A549 (cell line): Measurements from ENCODE around the gene OBSL1.

ENCODE experiments used
- POLR2A ChIP-seq: IDR thresholded peaks from 2 replicates; pipeline ENCODE4 v1.6.1; 2012; ENCODE audit warnings: mild to moderate bottlenecking, low read length
- RCOR1 ChIP-seq: fragments of 150-350 bp; IDR thresholded peaks from 2 replicates; pipeline ENCODE4 v1.6.1; 2014; ENCODE audit warnings: antibody characterized with exemption, low read length, low read depth
- TF ChIP-seq, protein P1 (sequence below): fragments of 200-600 bp; sonication (generic); IDR thresholded peaks from 2 replicates; pipeline ENCODE4 v1.6.1; 2016; ENCODE audit warnings: antibody characterized with exemption, mild to moderate bottlenecking, moderate library complexity
- TF ChIP-seq, protein P2 (sequence below): fragments of >200 bp; sonication (Bioruptor Twin); formaldehyde crosslinking; IDR thresholded peaks from 3 replicates; pipeline ENCODE4 v1.5.1; 2016

DNA sequence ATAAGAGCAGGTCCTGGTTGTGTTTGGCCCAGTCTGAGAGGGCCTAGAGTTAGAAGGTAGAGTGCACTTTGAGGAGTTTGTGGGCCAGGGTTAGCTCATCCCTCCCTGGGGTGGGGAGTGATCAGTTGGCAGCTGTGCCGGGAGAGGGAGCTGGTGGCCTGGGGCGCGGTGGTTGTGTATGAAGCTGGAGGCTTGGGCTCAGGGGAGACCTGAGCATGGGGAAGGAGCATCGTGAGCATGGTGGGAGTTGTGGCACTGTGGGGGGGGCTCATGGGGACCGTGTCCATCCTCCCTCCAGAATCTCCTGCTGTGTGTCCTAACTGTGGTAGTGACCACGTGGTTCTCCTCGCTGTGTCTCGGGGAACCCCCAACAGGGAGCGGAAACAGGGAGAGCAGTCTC is 40.0 kb upstream of the OBSL1 start:
- TF ChIP-seq, protein P1, sequence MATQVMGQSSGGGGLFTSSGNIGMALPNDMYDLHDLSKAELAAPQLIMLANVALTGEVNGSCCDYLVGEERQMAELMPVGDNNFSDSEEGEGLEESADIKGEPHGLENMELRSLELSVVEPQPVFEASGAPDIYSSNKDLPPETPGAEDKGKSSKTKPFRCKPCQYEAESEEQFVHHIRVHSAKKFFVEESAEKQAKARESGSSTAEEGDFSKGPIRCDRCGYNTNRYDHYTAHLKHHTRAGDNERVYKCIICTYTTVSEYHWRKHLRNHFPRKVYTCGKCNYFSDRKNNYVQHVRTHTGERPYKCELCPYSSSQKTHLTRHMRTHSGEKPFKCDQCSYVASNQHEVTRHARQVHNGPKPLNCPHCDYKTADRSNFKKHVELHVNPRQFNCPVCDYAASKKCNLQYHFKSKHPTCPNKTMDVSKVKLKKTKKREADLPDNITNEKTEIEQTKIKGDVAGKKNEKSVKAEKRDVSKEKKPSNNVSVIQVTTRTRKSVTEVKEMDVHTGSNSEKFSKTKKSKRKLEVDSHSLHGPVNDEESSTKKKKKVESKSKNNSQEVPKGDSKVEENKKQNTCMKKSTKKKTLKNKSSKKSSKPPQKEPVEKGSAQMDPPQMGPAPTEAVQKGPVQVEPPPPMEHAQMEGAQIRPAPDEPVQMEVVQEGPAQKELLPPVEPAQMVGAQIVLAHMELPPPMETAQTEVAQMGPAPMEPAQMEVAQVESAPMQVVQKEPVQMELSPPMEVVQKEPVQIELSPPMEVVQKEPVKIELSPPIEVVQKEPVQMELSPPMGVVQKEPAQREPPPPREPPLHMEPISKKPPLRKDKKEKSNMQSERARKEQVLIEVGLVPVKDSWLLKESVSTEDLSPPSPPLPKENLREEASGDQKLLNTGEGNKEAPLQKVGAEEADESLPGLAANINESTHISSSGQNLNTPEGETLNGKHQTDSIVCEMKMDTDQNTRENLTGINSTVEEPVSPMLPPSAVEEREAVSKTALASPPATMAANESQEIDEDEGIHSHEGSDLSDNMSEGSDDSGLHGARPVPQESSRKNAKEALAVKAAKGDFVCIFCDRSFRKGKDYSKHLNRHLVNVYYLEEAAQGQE: no peak
- TF ChIP-seq POLR2A: no peak
- no peak for TF ChIP-seq RCOR1
- TF ChIP-seq, protein P2, sequence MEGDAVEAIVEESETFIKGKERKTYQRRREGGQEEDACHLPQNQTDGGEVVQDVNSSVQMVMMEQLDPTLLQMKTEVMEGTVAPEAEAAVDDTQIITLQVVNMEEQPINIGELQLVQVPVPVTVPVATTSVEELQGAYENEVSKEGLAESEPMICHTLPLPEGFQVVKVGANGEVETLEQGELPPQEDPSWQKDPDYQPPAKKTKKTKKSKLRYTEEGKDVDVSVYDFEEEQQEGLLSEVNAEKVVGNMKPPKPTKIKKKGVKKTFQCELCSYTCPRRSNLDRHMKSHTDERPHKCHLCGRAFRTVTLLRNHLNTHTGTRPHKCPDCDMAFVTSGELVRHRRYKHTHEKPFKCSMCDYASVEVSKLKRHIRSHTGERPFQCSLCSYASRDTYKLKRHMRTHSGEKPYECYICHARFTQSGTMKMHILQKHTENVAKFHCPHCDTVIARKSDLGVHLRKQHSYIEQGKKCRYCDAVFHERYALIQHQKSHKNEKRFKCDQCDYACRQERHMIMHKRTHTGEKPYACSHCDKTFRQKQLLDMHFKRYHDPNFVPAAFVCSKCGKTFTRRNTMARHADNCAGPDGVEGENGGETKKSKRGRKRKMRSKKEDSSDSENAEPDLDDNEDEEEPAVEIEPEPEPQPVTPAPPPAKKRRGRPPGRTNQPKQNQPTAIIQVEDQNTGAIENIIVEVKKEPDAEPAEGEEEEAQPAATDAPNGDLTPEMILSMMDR: no peak
